NCI-H82 (cell line): ENCODE measurements around the gene SAFB.
"Not testable (repeated sequence)": the region's sequence is repeated elsewhere in the genome, so short reads cannot be mapped to it uniquely, and the experiment has no call there.

Source experiments
- DNase-seq: peaks from one replicate; lab custom pipeline; 2025; lab: John Stamatoyannopoulos, UW

SAFB gene

DNA sequence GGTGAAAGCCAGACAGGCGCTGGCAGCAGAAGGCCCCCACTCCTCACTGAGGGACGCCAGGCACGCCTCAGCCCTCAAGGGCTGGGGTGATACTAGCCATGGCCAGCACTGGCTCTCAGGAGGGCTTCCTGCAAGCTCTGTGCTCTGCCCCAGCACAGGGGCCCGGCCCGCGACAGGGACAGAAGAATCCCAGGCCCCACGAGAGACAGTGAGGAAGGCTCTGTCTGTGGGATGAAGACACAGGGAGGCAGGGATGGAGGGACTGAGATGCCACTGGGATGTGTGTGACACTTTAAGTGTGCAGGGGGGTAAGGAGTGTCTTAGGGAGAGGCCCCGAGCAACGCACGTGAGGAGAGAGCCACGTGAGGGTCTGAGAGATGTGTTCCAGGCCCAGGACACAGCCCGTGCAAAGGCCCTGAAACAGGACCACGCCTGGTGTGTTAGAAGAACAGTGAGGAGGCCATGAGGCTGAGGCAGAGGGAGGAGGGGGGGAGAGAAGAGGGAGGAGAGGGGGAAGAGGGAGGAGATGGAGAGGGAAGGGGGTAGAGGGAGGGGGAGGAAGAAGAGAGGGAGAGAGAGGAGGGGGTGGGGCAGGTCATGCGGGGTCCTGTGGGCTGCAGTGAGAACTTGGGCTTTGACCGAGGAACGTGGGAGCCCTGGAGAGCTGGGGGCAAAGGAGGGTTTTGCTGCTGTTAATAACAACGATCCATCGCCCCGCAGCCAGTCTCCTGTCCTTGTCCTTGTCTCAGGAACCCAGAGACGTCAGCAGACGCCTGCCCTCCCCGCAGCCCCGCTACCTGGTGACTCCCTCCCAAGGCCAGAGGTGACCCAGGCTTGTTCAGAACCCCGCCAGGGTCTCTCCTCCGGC lies 74.4 kb downstream of the SAFB start:
- DNase-seq, result peak; percentile 33

DNA sequence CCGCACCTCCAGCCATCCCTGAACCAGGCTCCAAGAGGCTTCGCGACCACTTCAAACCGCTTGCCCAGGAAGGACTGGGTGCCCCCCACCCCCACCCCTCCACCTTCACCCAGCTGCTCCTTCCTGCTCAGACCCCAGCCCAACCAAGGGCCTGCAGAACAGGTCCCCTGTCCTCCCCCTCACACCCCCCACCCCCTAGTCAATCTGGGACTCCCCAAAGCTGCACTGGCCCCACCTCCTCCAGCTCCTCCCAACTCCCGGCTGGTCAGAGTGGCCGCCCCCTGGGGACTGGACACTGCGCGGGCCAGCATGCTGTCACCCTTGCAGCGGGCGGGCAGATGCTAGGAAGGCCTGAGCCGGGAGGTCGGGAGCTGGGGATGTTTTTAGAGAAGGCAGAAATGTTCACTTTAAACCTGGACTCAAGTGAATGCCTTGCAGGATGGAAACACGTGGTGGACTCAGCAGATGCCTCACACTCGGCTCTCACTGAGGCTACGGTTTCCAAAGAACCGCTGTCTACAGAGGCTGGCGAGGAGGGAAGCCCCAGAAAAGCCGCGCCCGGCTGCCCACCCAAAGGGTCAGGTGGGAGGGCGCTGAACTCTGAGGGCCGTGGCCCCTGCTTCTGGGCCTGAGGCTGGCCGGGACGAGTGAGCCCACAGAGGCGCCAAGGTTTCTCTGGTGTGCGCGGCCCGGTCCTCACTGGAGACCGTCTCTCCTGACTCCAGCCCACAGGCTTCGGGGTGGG lies 75.2 kb downstream of the SAFB start:
- no peak for DNase-seq

- DNase-seq, result no peak
These were observed 75.9 kb downstream of the SAFB start for GRCh38 chr19:5698635-5699422.

- no peak for DNase-seq
These were observed 77.7 kb downstream of the SAFB start for GRCh38 chr19:5700455-5701092.

DNA sequence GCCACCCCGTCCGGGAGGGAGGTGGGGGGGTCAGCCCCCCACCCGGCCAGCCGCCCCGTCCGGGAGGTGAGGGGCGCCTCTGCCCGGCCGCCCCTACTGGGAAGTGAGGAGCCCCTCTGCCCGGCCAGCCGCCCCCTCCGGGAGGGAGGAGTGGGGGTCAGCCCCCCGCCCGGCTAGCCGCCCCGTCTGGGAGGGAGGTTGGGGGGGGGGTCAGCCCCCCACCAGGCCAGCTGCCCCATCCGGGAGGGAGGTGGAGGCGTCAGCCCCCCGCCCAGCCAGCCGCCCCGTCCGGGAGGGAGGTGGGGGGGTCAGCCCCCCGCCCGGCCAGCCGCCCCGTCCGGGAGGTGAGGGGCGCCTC lies 79.1 kb downstream of the SAFB start:
- DNase-seq, result not testable (repeated sequence)

- no peak for DNase-seq
These were observed 81.2 kb downstream of the SAFB start for GRCh38 chr19:5703819-5704818.

DNA sequence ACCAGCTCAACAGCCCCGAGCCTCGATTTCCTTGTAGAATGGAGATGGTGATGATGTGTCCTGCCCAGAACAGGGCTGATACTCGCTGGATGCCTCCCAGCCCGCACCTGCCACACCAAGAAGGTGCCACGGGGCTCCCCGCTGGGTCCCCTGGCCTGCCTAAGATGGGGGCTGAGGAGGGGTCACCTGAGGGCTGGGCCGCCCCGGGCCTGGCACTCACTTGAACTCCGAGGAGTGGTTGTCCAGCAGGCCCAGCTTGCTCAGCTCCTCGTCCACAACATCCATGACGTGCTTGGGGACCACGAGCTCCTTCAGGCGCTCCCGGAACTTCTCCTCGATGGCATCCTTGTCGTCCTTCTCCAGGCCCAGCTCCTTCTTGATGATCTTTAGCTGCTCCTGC lies 82.7 kb downstream of the SAFB start:
- no peak for DNase-seq

DNA sequence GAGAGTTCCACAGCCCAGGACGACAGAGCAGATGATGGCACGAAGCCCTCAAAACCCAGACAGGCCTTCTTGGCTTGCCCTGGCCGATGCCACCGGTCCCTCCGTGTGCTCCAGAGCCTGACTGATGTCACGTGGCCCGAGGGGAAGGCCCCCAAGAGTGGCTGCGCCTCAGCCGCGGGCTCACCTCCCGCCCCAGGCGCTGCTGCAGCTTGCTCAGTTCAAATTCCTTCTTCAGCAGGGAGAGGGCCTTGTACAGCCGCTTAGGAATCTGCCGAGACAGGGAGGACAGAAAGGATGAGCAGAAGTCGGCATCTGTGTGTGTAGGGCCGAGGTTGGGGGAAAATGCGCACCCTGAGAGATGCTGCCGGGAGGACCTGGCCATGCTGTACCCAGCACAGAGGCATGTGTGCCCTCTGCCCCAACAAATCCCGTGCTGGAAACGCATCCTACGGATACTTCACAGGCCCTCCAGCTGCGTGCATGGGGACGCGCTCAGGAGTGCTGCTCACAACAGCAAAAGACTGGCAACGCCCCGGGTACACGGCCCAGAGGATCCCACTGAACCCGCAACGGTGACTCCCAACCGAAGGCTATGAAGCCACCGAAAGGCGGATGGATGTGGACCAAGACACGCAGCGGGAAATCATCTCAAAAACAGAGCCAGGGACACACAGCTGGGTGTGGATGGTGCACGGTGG lies 84.1 kb downstream of the SAFB start:
- no peak for DNase-seq

DNA sequence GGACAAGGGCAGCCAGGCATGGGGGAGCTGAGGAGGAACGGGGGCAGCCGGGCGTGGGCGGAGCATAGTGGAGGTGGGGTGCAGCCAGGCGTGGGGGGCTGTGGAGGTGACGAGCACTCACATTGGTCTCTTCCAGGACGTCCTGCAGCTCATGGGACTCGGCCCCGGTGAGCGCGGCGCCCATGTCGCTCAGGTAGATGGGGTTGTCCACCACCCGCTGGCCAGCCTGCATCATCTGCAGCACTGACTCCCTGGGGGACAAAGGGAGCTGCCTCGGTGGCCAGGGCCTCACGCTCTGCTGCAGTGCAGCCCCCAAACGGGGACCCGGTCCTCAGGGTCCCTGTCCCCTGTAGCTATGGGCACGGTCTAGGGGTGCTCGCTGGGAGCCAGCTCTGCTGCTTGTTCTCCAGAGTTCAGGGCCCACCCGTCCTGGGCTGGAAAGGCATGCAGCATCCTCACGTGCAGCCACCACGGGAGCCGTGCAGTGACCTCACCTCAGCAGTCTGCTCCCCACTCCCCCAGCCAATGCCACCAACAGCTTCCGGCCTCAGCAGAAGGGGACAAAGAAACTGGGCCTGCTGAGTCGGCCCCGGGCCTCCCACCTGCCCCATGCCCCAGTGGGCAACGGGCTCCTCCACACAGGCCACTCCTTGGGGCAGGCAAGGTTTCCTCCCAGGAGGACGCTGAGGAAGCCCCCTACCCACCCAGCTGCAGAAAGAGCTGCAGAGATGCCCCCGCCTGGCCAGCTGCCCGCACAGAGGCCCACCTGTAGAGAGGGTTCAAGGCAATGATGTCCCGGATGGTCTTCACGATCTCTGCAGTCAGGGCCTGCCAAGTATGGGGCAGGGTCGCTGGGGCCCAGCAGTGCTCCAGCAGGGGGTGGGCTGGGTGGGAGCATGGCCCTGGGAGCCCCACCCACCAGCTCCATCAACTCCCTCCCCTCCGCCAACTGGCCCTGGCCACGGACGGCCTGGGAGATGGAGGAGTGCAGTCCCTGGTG lies 85.0 kb downstream of the SAFB start:
- no peak for DNase-seq

- DNase-seq, result no peak
These were observed 88.1 kb downstream of the SAFB start for GRCh38 chr19:5711025-5711424.

GRCh38 chr19:5711713-5712161 lies 88.9 kb downstream of the SAFB start:
- DNase-seq, result no peak

- no peak for DNase-seq
These were observed 90.3 kb downstream of the SAFB start for GRCh38 chr19:5713228-5713627.

DNA sequence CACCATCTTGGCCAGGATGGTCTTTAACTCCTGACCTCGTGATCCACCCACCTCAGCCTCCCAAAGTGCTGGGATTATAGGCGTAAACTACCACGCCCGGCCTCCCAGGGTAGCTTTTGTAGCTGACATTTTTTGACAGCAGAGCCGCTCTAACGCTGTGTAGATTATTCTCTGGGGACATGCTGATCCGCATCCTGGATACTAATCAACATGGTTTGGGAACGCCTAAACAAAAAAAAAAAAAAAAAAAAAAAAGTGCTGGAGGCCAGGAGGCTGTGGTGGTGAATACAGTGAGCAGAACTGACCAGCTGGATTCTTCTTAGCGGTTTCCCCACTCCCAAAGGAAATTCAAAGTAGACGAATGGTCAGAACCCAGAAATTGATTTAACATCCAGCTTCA lies 91.9 kb downstream of the SAFB start:
- no peak for DNase-seq

DNA sequence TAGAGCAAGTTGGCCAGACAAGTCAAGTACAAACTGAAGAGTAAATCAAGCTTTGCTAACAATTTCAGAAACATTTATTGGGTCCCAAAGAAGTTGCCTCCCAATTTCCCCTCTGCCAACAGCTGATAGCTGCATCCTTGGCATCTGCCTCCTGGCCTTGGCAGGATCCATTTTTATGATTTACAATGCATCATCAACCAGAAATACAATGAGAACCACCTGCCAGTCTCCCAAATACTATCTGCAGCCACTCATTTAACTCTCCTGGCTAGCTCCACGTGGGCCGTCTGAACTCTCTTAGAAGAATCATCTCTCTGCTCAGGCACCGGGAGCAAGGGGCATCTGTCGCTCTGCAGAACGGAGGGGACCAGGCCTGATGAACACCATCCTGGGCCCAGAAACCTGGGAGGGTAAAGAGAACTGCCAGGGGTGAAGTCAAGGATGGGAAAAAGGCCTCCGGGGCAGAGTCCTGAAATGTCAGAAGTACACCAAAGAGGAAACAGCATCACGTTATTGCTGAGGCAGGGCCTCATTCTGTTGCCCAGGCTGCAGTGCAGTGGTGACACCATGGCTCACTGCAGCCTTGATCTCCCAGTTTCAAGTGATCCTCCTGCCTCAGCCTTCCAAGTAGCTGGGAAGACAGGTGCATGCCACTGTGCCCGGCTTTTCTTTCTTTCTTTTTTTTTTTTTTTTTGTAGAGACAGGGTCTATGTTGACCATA lies 94.5 kb downstream of the SAFB start:
- DNase-seq, result no peak
